Measurements from ENCODE around the gene NEUROG3.

GRCh38 chr10:69527961-69528360, 45.3 kb downstream of the NEUROG3 start:
- TF ChIP-seq CTCF (CRISPR knock-in tag; IDR thresholded peaks at IDR 0.05) (no peak), ZNF280D (CRISPR knock-in tag; IDR thresholded peaks at IDR 0.05) (no peak)
